Non-pigmented ciliary epithelial cell (primary cell): ENCODE results near the gene PMF1.

Experiments used
- DNase-seq: peaks from one replicate; pipeline ENCODE4 v3.0.0-alpha.2; 2010; ENCODE audit warnings: low read depth

Gene PMF1

DNA sequence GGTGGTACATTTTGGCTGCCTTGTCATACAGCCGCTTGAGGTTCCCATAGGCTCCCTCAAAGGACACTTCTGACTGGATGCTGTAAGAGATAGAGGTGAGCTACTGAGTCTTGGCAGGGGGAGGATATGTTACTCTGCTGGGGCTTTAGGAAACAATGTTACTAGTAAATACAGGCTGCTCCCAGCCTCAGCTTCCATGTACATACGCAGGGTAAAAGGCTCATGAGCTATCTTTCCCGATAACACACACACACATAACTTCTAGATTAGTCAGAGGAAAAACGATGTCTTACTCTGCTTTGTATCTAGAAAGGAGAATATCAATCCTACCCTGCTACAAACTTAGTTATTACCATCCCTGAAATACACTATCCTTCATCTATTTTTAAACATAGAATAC is 55.5 kb downstream of the PMF1 start:
- DNase-seq, result no peak

DNA sequence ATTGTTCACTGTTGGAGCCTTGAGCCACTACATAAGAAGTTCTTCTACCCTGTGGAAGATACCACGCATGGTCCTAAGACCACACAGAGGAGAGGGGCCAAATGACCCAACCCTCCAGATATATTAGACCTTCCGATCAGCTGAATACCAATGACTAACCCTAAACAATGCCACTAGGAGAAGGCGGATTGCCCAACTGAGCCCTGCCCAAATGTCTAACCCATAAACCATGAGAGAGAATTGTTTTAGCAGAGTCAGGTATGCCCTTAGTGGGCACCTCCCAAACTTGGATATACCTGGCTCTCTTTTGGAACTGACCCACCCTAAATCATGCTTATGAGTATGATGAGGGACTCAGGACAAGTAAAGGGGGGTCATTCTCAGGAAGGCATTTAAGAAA is 57.5 kb downstream of the PMF1 start:
- DNase-seq, result no peak

DNA sequence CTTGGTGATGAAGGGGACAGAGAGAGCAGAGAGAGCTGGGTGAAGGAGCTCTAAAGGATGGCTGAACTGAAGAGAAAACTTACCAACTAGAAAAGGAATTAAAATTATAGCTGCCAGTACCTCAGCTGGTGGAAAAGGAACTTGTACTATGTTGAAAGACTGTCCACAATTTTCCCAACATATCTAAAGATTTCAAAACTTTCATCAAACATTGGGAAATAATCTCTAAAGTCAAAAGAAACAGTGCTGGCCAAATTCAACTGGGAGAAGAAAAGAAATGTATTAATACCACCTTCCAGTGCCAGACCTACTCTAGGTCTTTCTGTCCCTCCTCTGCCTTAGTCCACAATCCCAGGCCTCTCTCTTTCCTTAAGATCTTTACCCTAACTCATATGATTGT is 63.7 kb downstream of the PMF1 start:
- DNase-seq, result no peak

DNA sequence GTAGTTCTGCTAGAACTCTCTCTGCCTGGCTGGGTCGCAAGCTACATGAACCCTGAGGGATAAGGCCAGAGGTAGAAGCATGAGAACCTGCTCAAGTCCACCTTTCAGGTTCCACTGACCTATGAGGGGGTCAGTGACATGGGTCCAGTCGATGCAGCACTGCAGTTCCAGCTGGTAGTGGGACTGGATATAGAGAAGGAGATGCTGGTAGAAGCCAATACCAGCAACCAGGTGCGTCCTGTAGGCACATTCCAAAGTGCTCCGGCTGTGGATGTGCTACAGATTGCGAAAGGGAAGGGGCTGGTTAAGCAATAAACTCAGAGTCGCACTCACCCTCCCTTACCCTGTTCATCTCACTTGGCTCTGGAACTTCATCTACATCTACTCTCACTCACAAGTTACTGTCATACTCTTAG is 64.2 kb downstream of the PMF1 start:
- DNase-seq, result no peak

DNA sequence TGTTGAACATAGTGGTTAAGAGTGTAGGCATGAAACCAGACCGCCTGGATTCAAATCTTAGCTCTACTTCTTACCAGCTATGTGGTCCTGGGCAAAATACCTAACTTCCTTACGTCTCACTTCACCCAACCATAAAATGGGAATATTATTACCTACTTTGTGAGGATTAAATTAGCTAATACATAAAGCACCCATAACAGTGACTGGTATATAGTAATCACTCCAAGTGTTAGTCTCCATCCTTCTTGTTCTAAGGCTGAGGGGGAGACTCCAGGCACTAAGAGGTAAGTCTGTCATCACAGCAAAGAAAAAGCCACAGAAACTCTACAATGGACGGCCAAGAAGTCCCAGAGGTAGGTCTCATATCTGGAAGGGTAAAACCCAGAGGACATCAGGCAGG is 67.0 kb downstream of the PMF1 start:
- no peak for DNase-seq

DNA sequence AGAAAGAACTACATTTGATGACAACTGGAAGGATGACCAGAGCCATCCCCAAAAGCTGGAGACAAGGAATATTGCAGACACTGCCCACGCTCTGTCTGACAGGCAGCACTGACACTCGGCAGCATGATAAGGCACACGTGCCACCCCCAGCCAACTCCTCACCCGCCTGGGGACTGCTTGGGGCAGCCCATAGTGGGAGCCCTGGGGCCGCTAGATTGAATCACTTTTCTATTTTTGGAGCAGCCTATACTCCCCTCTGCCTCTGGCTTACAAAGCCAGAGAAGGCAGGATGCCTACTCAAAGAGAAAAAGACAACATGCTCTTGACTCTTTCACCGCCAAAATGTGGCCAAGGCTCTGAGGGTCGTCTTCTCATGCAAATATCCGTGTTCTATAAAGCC is 68.5 kb downstream of the PMF1 start:
- DNase-seq, result no peak

DNA sequence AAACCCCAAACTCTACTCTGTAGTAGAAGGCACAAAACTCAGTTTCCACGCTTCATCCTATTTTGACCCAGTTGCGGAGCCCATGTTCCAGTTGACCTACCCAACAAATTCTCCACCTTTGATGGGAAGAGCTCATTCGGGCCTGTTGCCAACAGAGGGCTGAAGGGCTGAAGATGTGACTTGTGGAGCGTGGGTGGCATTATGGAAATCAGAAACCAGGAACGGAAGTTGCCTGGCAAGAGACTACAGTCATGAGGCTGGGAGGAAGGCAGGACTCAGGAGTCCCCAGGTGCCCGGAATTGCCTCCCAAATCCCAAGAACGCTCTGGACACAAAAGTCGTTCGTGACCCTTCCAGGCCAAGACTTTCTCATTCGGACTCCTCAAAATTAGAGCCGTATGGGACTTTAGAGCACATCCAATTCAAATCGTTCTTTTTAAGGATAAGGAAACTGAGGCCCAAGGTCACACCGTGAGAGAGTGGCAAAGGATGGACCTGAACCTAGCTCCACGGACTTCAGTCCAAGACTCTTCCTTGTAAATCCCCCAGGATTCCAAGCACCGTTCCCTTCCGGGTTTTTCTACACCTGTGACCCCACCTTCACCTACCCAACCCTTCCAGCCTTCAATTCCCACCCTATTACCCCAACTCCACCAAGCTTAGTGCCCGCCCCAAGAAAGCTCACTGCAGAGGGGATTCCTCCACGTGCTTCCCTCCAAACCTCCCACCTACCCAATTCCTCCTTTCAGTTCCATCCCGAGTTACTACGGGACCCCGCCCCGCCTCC is 69.1 kb downstream of the PMF1 start:
- no peak for DNase-seq

DNA sequence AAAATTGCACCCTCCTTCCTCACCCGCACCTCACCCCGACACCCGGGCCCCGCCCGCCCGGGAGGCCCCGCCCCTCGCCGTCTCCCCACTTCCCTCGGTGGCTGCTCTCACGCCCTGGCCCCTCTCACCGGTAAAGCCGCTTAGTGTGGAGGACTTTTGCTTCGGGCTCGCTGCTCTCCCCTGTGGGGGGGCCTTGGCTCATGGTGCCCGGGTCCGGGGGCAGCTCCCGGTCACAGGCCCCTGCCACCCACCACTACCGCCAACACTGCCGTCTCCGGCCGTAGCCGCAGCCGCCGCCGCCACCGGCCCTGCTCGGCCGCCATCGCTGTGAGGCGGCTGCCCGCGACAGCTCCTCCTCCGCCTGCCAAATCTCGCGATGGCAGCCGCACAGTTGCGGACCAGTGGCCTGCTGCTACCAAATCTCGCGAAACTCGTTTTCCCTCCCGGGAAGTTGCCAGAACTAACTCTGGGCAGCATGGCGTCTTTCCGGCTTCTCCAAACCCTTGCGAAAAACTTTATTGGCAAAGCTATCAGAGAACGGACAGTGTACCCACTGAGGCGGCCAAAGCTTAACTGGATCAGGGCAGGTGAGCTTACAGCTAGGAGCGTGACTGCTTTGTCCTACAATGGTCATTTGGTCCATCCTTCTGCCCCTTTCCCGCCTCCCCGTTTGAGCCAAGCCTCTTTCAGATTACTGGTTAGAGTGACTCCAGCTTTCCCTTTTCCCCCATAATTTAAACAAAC is 69.8 kb downstream of the PMF1 start, which contains the start of gene SMG5:
TSS of gene SMG5 (minus strand) at position 347 of the 744 bp plus-strand sequence. CDS start at position 202, 145 bp downstream.
- peak; percentile 95 for DNase-seq

DNA sequence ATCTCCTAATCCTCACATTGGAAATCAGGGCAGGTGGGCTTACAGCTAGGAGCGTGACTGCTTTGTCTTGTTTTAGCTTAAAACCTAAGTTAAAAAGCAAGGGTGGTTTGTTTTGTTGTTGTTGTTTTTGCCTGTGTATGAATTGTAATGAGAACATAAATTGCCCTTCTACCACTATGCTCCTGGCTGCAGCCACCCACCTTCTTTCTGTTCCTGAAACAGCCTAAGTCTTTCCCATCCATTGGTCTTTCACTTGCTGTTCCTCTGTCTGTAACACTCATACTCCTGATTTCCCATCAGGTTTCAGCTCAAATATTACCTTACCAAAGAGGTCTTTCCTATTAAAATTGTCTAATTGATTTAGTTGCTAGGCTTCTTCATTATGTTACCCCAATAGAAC is 70.7 kb downstream of the PMF1 start:
- no peak for DNase-seq

DNA sequence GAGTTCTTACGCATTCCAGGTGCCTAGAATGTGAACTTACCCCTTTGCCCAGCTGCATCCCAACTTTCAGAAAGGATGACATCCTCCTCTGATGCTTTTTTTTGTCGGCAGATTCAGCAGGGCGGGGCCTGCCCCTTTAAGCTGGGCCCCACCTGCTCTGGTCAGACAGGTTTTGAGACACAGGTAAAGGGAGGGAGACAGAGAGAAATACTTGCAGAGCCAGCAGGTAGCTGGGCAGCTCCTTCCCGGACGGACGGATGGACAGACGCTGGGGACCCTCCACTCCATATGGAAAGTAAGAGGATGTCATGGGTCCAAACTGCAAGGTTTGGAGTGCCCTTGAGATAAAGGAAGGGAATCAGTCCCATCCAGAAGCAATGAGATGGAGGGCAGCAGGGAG is 71.3 kb downstream of the PMF1 start, which contains the start of gene TMEM79:
TSS of gene TMEM79 (plus strand) at position 214 of the 400 bp plus-strand sequence. CDS start 902 bp downstream, outside the sequence.
- no peak for DNase-seq

DNA sequence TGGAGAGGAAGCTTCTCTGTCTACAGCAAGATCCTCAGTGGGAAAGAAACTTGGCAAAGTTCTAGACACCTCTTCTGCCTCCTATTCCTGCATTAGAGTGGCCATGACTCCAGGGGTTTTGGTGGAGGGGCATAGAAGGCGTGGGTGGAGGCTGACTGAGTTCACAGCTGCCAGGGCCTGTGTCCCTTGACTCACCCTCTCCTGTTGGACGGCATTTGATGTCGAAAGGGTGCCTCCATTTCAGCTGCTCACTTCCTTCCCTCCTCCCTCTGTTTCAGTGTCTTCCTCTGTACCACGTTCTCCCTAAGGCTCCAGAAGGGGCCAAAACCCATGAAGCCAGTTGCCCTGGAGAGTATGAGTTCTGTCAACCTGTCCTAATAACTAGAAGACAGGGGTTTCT is 72.0 kb downstream of the PMF1 start:
- DNase-seq, result no peak

DNA sequence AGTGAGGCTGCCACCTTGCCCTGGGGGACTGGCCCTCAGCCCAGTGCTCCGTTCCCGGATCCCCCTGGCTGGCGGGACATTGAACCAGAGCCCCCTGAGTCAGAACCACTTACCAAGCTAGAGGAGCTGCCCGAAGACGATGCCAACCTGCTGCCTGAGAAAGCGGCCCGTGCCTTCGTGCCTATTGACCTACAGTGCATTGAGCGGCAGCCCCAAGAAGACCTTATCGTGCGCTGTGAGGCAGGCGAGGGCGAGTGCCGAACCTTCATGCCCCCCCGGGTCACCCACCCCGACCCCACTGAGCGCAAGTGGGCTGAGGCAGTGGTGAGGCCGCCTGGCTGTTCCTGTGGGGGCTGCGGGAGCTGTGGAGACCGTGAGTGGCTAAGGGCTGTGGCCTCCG is 72.6 kb downstream of the PMF1 start:
- DNase-seq, result no peak

DNA sequence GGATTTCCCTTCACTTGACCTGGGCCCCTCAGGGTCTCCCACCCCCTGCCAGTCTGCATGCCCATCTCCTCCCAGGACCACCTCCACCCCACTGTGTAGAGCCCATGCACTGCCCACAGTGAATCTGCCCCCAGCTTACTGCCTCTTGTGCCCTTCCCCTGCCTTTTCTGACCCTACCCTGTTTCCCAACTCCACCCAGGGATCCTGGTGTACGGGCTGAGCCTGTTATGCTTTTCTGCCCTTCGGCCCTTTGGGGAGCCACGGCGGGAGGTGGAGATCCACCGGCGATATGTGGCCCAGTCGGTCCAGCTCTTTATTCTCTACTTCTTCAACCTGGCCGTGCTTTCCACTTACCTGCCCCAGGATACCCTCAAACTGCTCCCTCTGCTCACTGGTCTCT is 73.3 kb downstream of the PMF1 start:
- DNase-seq, result no peak
